ENCODE data around the gene FCN1.
A peak's percentile ranks its signal among the peaks of the same experiment; 100 is the strongest.

Gene FCN1

DNA sequence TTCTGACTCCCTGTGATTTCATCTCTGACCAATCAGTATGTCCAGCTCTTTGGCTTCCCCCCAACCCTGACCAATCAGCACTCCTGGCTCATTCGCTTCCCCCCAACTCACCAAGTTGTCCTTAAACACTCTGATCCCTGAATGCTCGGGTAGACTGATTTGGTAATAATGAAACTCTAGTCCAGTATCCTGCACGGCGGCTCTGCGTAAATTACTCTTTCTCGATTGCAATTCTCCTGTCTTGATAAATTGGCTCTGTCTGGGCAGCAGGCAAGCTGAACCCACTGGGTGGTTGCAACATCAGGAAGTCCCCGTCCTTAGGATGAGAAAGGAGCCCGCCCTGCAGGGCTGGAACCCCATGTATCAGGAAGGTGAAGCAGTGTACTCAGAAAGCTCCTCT is 26.7 kb downstream of the FCN1 start:
- no peak for DNase-seq (ENCODE audit: low spot score)

DNA sequence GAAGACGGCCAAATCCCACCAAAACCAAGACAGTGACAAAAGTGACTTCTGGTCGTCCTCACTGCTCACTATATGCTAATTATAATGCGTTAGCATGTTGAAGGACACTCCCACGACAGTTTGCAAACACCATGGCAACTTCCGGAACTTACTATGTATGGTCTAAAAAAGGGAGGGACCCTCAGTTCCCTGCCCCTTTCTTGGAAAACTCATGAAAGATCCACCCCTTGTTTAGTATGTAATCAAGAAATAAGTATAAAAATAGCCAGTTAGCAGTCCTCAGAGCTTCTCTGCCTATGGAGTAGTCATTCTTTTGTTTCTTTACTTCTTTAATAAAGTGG is 27.6 kb downstream of the FCN1 start:
- no peak for DNase-seq (ENCODE audit: low spot score)

DNA sequence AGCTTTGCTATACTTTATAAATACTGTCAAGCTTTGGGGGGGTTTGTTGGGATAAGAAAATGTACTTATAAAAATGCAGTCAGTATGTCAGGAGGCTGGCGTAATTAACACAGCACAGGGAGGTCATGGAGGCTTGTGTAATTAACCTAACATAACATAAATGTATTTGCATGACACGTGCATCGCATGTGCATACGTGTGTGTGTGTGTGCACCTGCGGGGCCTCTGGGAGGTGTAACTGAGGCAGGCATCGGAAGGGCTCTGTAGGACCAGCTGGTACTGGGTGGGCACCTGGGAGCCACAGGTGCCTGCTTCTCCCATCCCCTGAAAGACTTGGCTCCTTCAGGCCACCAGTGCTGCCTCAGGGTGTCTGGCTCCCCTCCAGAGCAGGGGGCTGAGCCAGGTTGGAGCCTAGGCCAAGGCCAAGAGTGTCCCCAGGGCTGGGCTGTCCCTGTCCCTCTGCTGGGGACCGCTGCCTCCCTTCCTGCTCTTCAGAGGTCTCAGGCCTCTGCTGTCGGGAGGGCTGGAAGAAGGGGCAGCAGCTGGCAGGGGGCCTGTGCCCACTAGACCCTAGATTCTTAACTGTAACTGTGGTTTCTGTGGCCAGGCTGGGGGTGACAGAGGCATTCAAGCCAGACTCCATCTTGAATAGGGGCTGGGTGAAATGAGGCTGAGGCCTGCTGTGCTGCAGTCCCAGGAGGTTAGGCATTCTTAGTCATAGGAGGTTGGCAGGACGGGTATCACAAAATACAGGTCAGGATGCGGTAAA is 28.1 kb downstream of the FCN1 start:
- DNase-seq (ENCODE audit: low spot score) = no peak

DNA sequence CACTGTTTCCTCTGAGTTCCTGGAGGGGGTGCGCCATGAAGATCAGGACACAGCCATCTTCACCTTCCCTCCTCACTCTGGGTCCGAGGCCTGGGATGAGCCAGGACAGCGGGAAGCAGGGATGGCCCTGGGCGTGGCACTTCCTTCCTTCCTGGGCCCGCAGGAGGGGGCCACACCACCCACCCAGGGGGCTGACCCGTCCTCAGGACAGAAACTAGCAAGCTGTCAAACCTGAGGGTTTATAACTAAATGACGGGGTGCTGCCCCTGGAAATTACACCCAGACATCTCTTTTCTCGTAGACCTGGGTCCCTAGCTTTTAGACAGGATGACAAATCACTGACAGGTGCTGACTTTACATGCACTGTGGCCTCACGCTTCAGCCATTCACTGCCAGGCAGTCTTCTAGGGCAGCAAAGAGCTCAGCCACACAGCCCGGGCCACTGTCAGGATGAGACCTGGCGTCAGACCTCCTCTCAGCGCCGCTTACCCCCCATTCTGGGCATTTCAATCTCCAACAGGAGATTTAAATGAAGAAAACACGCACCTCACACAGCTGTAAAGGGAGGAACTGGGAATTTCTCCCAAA is 29.0 kb downstream of the FCN1 start:
- DNase-seq (ENCODE audit: low spot score) = no peak

DNA sequence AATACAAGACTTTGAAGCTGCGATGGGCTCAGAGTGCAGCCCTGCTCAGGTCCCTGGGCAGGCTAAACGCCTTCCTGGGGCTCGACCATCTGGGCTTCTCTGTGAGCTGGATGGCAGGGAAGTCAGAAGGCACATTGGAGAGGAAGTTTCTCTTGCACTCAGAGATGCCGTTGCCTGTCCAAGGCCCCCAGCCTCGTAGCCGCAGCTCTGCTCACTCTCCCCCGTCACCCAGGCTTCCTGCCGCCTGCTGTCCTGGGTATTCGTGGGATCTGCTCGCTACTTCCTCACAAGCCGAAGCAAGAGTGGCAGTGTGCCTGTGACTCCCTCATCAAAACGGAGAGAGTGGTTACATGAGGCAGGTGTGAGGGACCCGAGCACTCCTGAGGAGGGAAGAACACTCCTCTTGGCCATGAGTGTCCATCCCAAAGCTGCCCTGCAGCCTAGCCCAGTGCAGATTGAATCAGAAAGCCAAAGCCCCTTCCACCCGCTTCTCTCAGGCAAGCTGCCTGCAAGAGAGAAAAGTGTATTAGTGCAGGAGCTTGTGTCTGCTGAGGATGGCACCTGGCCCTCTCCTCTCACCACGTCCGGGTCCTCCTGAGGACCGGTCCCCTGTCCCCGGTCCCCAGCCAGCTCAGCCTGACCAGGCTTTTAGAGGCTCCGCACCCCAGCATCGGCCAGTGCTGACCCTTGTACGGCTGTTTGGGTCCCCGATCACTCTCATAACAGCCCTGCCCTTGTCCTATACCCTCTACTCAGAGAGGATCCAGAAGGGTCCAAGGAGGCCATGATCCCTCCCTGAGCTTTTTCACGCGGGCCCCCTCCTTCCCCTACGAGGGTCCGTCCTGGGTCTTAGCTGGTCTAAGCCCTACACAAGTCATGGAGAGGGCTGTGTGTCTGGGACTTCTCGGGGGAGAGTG is 29.8 kb downstream of the FCN1 start:
- no peak for DNase-seq (ENCODE audit: low spot score)

DNA sequence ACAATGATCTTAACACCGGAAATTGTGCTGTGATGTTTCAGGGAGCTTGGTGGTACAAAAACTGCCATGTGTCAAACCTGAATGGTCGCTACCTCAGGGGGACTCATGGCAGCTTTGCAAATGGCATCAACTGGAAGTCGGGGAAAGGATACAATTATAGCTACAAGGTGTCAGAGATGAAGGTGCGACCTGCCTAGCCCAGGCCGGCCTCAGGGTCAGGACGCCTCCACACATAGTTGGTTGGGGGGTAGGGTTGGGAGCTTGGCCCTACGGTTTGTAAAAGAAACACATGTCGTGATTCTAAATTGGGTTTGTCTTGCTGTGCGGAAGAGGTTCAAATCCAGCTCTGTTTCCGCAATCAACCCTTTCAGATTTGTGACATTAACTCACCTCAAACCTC is 30.5 kb downstream of the FCN1 start:
- no peak for DNase-seq (ENCODE audit: low spot score)

DNA sequence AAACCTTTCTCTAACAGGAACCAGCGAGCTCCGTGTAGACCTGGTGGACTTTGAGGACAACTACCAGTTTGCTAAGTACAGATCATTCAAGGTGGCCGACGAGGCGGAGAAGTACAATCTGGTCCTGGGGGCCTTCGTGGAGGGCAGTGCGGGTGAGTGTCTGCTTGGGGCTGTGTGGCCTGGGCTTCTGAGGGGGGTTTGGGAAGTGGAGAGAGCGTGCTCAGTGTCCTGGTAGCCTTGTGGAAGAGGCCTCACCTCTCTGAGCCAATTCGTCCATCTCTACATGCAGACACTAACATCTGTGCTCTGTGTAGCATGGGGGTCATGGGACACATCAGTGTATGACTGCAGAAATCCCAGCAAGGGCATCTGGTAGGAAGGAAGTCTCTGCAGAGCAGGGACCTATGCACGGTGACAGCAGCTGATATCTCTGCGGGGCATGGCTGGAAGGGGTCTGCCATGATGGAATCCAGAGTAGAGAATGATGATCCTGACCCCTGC is 31.2 kb downstream of the FCN1 start:
- no peak for DNase-seq (ENCODE audit: low spot score)

DNA sequence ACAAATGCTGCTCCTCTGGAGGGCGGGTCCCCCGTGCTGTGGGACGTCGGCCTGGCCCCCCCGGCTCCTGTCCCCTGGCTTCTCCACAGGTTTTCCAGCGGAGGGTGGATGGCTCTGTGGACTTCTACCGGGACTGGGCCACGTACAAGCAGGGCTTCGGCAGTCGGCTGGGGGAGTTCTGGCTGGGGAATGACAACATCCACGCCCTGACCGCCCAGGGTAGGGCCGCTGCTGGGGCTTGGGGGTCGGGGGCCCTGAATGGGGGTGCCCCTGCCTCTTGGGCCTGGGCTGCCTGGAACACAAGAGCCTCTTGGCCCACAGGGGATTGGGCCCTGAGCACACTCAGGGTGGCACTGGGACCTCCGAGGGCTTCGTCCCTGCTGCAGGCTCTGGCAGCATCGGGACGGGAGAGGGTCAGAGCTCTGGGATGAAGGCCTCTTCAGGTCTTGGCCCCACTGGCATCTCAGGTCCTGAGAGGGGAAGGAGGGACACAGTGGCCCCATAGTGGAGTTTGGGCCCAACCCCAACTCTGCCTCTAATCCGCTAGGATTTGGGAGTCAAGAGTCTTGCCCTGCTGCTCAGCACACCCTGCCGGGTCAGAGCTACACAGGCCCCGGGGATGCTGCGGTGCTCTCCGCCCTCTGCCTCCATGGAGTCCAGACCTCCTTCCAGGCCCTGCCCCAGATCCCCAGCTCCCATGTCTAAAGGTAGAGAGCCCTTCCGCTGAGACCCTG is 31.9 kb downstream of the FCN1 start:
- DNase-seq (ENCODE audit: low spot score) = no peak

DNA sequence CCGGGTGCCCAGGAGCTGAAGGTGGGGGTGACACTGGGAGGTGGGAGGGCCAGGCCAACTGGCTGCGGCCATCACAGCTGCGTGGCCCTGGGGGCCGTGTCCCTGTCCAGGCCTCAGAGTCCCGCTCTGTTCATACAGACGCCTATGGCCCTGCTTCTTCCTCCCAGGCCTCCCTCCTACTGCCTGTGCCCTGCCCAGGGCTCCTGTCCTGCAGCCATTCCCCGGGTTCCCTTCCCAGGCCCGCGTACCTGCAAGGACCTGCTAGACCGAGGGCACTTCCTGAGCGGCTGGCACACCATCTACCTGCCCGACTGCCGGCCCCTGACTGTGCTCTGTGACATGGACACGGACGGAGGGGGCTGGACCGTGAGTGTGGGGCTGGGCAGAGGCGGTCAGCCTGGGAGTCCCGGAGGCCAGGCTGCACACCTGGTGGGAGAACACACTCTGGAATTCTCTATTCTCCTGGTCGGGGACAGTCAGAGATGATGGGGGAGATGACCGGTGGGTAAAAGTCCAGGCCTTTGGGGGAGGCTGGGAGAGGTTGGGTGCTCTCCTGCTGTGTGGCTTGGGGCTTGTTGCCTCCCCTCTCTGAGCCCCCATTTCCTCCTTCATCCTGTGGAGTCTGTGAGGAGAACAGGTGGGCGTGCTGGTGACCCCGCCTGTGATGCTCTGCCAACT is 32.6 kb downstream of the FCN1 start:
- DNase-seq (ENCODE audit: low spot score) = no peak

DNA sequence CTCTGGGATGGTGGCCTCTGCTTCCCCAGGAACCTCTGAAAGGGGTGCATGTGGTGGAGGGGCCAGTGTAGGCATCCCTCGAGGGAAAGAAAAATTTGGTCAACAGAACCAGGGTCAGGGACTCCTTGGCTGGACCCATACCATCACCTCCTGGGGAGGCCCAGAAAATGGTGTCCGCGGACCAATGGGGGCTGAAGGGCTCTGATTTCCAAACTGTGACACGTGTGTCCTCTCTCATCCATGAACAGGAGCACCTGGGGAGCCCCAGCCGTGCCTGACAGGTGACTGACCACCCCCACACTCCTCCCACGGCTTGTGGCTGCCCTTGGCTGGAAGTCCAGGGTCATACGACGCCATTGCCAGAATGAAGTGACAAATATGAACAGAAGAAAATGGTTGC is 33.2 kb downstream of the FCN1 start:
- no peak for DNase-seq (ENCODE audit: low spot score)

DNA sequence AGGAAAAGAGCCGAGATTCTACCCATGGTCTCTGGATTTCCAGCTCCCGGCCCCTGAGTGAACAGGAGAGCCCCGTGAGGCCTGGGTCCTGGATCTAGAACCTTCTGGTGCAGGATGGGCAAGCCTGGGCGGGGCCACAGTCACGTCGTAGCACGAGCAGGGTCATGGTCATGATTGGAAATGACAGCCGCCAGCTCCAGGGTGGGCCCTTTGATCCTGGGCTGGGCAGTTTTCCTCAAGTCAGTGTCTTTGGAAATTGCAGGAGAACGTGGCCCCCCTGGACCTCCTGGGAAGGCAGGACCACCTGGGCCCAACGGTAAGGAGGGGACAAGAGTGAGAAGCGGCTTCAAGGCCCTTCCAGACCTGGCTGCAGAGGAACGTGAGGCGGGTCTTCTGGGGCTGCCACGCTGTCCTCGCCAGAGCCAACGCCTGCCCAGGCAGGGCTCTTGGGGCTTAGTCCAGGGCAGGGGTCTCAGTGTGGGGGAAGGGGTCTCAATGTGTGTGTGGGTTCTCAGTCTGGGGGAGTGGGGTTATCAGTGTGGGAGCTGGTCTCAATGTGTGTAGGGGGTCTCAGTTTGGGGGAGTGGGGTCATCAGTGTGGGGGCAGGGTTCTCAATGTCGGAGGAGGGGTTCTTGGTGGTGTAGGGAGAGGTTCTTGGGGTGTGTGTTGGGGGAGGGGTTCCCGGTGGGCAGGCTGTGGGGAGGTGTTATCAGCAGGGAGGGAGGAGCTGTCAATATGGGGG is 34.5 kb downstream of the FCN1 start:
- DNase-seq (ENCODE audit: low spot score) = no peak

DNA sequence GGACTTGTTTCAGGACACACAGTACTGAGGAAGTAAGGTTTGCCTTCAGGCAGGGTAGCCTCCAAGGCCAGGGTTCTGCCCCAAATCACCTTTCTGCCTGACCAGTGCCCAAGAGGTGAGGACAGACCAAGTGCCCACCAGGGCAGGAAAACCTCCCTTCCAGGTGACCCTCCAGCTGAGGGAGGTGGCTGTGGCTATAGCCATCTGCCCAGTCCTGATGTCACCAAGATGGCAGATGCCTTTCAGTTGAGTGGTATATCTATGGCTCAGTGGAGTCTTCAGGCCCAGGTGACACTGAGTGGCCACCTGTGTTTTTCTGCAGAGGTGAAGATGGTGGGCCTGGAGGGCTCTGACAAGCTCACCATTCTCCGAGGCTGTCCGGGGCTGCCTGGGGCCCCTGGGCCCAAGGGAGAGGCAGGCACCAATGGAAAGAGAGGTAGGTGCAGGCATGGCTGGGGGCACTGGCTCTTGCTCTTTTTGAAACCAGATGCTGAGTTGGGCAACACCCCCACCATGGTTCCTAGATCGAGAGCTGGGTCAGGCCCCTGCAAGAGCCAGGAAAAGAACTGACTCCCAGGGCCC is 35.4 kb downstream of the FCN1 start:
- no peak for DNase-seq (ENCODE audit: low spot score)

DNA sequence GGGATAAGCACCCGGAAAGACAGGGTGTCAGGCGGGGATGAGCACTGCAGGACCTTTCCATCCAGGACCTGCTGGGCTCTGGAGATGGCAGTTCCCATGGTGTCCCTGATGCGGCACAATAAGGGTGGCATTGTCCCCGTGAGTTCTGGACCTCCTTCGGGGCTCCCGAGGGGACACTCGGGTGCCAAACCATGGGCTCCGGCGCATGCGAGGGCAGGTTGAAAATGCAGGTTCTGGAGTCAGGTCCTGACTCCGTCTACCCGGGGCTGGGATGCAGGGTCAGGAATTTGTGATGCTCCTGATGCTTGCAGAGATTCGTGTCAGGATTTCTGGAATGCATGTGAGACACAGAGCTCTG is 36.4 kb downstream of the FCN1 start:
- DNase-seq (ENCODE audit: low spot score) = peak; percentile 6

DNA sequence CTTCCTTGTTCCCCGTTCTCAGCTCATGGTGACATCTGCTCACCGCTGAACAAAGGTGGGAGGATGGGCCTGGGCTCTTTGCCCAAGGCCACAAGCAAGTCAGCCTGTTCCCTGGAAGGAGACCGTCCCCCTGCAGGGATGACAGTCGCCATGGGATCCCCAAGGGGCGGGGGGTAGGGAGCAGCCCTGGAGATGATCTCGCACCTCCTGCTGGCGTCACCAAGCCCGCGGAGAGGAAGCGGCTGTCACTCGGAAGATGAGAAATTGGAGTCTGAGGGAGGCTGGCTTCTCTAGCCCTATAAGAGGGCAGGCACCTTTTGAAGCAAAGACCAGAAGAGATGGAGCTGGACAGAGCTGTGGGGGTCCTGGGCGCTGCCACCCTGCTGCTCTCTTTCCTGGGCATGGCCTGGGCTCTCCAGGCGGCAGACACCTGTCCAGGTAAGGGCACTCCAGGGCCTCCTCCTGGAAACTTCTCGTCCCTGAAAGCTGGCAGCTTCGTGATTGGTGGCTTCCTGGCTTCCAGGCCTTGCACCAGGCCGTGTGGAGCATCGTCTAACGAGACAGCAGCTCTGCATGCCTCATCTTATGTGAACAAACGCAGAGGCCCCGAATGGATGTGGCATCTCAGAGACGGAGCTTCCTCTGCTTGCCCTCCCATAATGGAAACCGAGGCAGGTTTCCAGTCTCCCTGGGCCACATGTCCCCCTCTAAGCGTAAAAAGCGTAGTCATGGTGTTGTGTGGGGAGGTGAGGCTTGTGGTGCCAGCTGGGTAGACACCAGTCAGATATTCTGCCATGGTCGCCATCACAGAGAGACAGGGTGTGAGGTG is 37.0 kb downstream of the FCN1 start, which contains the start of gene FCN2:
TSS of gene FCN2 (plus strand) at position 327 of the 829 bp plus-strand sequence. CDS start at position 339, 12 bp downstream.
- no peak for DNase-seq (ENCODE audit: low spot score)

DNA sequence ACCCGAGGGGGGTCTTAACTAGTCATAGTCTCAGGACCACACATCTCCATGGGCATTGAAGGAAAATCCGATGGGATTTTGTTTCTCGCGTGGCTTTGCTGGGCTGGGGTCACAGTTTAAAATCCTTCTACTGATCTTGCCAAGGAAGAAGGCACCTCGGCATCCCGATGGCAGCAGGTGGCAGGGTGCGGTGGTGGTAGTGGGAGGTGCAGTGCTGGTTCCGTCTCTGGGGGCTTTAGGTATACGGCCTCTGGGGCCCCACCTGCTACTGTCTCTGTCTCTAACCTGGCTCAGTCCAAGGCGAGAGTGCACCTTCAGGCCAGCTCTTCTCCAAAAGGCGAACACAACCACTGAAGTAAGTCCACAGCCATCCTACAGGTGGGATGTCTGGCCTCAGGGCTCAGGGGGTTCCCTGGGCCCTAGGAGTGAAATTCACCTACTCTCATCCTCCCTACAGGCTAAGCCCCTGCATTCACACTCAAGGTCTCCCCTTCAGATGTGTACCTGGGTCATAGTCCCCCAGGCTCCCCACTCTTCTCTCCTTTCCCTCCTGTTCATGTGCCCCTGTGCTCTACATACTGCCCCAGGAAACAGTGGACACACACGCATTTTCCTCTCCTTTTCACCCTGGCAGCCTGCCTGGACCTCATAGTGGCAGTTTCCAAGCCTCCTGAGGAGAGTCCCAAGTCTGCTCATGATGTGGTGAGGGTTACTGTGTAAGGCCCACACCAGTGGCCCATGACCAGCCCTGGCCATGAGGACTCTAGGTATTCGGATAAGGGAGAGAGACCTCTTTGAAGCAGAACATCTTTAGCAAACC is 37.8 kb downstream of the FCN1 start:
- DNase-seq (ENCODE audit: low spot score) = peak; percentile 5

DNA sequence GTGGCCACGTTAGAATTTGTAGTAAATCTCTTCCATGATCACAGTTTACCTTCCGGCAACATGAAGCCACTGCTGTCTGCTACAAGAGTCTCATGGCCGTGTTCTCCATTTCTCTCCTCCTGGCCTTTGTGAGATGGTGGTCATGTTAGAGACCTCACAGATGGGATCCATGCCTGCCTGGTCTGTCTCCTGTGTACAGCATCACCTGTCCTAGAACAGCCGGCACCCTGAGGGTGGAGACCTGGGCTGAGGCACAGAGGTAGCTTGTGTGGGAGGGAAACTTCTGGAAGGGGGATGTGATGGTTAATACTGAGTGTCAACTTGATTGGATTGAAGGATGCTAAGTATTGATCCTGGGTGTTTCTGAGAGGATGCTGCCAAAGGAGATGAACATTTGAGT is 40.2 kb downstream of the FCN1 start:
- no peak for DNase-seq (ENCODE audit: low spot score)

DNA sequence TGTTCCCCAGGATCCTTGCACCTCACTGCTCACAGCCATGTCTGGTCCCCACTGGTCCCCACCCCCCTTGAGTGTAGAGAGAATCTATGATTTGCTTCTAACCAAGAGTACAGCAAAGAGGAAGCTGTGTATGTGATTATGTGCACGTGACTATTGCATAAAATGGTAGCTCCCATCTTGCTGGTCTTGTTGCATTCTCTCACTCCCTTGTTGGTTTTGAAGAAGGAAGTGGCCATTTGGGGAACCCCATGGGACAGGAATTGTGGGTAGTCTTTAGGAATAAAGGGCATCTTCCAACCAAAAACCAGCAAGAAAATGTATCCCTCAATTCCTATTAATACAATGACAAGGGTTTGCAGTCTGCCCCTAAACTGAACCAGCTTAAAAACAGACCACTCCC is 42.3 kb downstream of the FCN1 start:
- DNase-seq (ENCODE audit: low spot score) = no peak

DNA sequence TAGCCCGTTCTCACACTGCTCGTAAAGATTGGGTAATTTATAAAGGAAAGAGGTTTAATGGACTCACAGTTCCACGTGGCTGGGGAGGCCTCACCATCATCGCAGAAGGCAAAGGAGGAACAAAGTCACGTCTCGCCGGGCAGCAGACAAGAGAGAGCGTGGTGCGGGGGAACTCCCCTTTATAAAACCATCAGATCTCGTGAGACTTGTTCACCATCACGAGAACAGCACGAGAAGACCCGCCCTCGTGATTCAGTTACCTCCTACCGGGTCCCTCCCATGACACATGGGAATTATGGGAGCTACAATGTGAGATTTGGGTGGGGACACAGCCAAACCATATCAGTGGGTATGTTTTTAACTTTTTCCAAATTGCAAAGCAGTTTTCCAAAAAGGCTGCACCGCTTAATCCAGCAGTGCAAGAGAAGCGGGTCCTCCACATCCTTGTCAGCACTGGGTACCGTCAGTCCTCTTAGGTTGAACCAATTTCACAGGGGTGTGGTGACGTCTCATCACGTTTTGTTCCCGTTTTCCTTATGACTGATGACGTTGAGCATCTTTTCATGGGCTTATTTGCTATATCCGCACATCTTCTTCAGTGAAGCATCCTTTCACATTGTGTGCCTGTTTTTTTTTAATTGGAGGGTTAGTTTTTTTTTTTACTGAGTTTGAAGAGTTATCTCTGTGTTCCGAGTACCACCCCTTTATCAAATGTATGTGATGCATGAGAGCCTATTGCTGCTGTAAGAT is 45.1 kb downstream of the FCN1 start:
- DNase-seq (ENCODE audit: low spot score) = no peak

Data from AG20443 (cell line).